HL-60 (cell line): ENCODE data around the gene CELA2B.
"Not testable (repeated sequence)": the region's sequence is repeated elsewhere in the genome, so short reads cannot be mapped to it uniquely, and the experiment has no call there.

Experiments
- DNase-seq, 2 experiments: peaks; one replicate each; pipeline ENCODE4 v3.0.0-alpha.2; 2010 to 2020; ENCODE audit warnings: low read depth in 1 of 2, low spot score in 1 of 2
- H3K27ac ChIP-seq: fragments of 250-450 bp; sonication (Bioruptor Pico); replicated peaks from 2 replicates; pipeline ENCODE4 v1.5.1; 2020; ENCODE audit warnings: mild to moderate bottlenecking, moderate library complexity
- H3K27me3 ChIP-seq: fragments of 250-450 bp; sonication (Bioruptor Pico); 2 replicates; pipeline ENCODE4 v1.5.1; 2021; ENCODE audit warnings: mild to moderate bottlenecking, moderate library complexity; ENCODE audit not compliant: insufficient read depth, poor library complexity, severe bottlenecking
- H3K4me3 ChIP-seq: replicated peaks from 2 replicates; pipeline ENCODE4 v1.5.1; 2011; ENCODE audit warnings: mild to moderate bottlenecking, control low read depth, low read length; ENCODE audit not compliant: insufficient read depth
- GABPA ChIP-seq: IDR thresholded peaks from 2 replicates; pipeline ENCODE4 v1.6.1; 2012; ENCODE audit warnings: low read depth
- POLR2AphosphoS5 ChIP-seq: IDR thresholded peaks from 2 replicates; pipeline ENCODE4 v1.6.1; 2012; ENCODE audit warnings: low read depth
- SPI1 ChIP-seq: IDR thresholded peaks from 2 replicates; pipeline ENCODE4 v1.6.1; 2012; ENCODE audit warnings: low read depth, mild to moderate bottlenecking, borderline replicate concordance
- long read RNA-seq: library from polyadenylated mRNA; unstranded; transcript quantifications from one replicate; pipeline ENCODE4 v2.0.0, GENCODE V29; 2020
- TF ChIP-seq, protein P1 (sequence below): IDR thresholded peaks from one replicate; pipeline ENCODE4 v1.5.1; 2011; ENCODE audit warnings: low read length, control low read depth, inconsistent platforms; ENCODE audit not compliant: insufficient read depth
- TF ChIP-seq, protein P2 (sequence below): IDR thresholded peaks from 2 replicates; pipeline ENCODE4 v1.6.1; 2012; ENCODE audit warnings: low read depth; ENCODE audit not compliant: insufficient replicate concordance

CELA2B gene
- long read RNA-seq: 0 reads

DNA sequence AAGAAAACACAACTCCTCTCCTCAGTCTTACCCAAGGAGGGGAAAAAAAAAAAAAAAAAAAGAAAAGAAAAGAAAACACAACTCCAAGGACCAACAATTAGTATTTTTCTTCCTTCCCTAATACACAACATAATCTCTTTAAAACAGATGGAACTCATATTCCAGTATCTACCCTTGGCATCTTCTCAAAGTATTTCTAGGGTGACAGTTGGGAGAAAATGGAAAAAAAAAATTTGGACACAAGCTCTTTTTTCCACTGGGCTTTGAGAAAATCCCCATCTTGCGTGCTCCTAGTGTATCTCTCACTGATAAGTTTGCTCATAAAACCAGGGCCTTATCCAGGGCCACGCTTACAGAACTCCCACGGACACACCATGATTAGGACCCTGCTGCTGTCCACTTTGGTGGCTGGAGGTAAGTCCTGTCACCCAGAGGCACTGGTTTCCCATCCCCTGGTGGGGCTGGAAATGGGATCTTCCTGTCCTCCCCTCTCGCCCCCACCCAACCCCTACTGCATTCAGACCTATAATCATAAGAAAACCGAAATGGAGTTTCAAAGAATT, at the start of gene CELA2B:
TSS of gene CELA2B (plus strand) at position 353 of the 563 bp plus-strand sequence. CDS start at position 375, 22 bp downstream.
- TF ChIP-seq, protein P1, sequence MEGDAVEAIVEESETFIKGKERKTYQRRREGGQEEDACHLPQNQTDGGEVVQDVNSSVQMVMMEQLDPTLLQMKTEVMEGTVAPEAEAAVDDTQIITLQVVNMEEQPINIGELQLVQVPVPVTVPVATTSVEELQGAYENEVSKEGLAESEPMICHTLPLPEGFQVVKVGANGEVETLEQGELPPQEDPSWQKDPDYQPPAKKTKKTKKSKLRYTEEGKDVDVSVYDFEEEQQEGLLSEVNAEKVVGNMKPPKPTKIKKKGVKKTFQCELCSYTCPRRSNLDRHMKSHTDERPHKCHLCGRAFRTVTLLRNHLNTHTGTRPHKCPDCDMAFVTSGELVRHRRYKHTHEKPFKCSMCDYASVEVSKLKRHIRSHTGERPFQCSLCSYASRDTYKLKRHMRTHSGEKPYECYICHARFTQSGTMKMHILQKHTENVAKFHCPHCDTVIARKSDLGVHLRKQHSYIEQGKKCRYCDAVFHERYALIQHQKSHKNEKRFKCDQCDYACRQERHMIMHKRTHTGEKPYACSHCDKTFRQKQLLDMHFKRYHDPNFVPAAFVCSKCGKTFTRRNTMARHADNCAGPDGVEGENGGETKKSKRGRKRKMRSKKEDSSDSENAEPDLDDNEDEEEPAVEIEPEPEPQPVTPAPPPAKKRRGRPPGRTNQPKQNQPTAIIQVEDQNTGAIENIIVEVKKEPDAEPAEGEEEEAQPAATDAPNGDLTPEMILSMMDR: no peak
- no peak for TF ChIP-seq SPI1
- TF ChIP-seq GABPA: no peak
- TF ChIP-seq, protein P2, sequence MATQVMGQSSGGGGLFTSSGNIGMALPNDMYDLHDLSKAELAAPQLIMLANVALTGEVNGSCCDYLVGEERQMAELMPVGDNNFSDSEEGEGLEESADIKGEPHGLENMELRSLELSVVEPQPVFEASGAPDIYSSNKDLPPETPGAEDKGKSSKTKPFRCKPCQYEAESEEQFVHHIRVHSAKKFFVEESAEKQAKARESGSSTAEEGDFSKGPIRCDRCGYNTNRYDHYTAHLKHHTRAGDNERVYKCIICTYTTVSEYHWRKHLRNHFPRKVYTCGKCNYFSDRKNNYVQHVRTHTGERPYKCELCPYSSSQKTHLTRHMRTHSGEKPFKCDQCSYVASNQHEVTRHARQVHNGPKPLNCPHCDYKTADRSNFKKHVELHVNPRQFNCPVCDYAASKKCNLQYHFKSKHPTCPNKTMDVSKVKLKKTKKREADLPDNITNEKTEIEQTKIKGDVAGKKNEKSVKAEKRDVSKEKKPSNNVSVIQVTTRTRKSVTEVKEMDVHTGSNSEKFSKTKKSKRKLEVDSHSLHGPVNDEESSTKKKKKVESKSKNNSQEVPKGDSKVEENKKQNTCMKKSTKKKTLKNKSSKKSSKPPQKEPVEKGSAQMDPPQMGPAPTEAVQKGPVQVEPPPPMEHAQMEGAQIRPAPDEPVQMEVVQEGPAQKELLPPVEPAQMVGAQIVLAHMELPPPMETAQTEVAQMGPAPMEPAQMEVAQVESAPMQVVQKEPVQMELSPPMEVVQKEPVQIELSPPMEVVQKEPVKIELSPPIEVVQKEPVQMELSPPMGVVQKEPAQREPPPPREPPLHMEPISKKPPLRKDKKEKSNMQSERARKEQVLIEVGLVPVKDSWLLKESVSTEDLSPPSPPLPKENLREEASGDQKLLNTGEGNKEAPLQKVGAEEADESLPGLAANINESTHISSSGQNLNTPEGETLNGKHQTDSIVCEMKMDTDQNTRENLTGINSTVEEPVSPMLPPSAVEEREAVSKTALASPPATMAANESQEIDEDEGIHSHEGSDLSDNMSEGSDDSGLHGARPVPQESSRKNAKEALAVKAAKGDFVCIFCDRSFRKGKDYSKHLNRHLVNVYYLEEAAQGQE: no peak
- no peak for TF ChIP-seq POLR2AphosphoS5
- H3K27me3 ChIP-seq: no peaks in the 10 kb centered on the region
- H3K4me3 ChIP-seq: no peak within 1 kb of the TSS
- no peak within 1 kb of the TSS for H3K27ac ChIP-seq
- DNase-seq: no peak

DNA sequence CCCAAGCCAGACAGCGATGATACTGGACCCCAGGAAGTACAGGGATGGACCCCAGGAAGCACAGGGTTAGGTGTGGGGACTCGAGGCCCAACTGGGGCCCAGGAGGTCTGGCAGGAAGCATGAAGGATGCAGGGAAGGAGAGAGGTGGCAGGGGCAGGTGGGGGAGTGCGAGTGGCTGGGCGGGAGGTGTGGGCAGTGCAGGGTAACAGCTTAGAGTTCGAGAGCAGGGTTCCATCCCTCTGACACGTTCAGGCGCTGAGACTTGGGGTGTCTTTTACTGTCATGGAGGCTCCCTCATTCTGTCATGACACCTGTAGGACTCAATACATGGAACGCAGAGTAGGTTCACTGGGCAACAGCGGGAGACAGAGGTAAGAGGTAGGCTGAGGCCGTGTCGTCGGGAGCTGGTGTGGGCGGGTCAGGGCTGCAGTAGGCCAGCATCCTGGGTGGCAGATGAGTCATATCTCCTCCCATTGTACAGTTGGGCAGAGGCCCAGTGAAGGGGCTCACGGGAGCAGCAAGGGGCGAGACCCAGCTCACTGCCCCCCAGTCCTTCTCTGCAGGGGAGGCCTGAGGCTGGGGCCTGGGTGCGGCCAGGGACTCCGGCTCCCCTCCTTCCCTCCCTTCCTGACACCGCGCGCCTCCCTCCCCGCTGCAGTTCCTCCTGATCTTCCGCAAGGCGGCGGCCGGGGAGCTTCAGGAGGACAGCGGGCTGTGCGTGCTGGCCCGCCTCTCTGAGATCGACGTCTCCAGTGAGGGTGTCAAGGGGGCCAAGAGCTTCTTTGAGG, 49.2 kb upstream of the CELA2B start:
- no peak for DNase-seq
- no peak overlapping the region for H3K4me3 ChIP-seq
- no peak overlapping the region for H3K27ac ChIP-seq
- H3K27me3 ChIP-seq: no peaks in the 10 kb centered on the region
- no peak for TF ChIP-seq SPI1
- TF ChIP-seq, protein P1: no peak
- TF ChIP-seq GABPA: no peak
- no peak for TF ChIP-seq POLR2AphosphoS5
- TF ChIP-seq, protein P2: no peak

DNA sequence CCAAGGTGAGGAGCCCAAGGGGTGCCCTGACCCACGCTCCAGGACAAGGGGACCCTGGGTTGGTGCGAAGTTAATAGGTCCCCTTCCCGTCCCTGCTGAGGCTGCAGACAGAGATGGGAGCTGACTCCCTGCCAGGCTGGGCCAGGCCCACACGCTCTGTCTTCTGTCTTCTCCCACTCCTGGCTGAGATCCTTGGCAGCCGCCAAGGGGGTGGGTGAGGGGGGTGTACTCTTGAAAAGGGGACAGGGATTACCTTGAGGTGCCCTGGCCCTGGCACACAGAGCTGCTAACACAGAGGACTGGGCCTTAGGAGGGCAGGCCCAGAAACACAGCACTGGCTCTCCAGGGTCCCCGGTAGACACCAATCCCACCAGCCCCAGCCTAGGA, 48.6 kb upstream of the CELA2B start:
- no peak for DNase-seq
- Histone ChIP-seq H3K27me3 (no peaks in the 10 kb centered on the region), H3K27ac (no peak overlapping the region), H3K4me3 (no peak overlapping the region)
- TF ChIP-seq, protein P2: no peak
- TF ChIP-seq GABPA (no peak), SPI1 (no peak), POLR2AphosphoS5 (no peak)
- TF ChIP-seq, protein P1: no peak

DNA sequence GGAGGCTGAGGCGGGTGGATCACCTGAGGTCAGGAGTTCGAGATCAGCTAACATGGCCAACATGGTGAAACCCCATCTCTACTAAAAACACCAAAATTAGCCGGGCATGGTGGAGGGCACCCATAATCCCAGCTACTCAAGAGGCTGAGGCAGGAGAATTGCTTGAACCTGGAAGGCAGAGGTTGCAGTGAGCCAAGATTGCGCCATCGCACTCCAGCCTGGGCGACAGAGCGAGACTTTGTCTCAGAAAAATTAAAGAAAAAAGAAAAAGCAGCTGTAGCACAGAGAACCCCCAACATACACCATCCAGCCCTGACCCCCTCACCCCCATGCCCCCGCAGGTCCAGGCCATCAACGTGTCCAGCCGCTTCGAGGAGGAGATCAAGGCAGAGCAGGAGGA, 47.7 kb upstream of the CELA2B start:
- not testable (repeated sequence) for DNase-seq, H3K27me3 ChIP-seq, H3K4me3 ChIP-seq, H3K27ac ChIP-seq
